SH-SY5Y (cell line): ENCODE measurements around the gene FNIP2.

Experiments used
- GATA2 ChIP-seq: IDR thresholded peaks from 2 replicates; pipeline ENCODE4 v1.6.1; 2011; ENCODE audit warnings: mild to moderate bottlenecking, low read depth, low read length
- GATA3 ChIP-seq: IDR thresholded peaks from 2 replicates; pipeline ENCODE4 v1.6.1; 2011; ENCODE audit warnings: low read depth, mild to moderate bottlenecking, low read length, moderate library complexity

The FNIP2 gene

GRCh38 chr4:158756588-158756987 lies 12.2 kb upstream of the FNIP2 start:
- no peak for TF ChIP-seq GATA3
- TF ChIP-seq GATA2: no peak

DNA sequence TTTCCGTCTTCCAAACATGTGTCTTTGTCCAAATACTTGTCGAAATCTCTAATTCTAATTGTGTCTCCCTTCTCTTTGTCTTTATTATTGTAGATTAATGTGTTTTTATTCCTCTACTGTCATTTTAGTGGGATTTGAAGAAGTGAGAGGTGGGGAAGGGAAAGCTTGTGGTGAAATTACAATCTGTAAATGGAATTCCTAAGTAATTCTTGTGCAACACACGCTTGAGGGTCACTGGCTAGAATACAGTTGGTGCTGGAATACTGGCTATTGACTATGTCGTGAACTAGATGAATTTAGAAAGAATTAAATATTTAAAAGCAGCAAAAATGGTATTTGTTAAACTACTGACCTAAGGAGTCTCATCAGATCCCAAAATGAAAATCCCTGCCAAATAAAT lies 10.7 kb upstream of the FNIP2 start:
- TF ChIP-seq GATA3: no peak
- TF ChIP-seq GATA2: no peak

DNA sequence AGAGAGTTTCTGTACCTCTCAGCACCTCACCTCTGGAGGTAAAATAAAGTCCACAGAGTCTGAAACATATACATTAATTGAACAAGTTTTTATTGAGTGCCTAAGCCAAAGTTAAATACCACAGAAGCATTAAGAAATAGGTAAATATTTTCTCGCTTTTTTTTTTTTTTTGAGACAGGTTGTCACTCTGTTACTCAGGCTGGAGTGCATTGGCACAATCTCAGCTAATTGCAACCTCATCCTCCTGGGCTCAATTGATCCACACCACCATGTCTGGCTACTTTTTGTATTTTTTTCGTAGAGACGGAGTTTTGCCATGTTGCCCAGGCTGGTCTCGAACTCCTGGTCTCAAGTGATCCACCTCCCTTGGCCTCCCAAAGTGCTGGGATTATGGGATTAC lies 10.1 kb upstream of the FNIP2 start:
- no peak for TF ChIP-seq GATA2
- no peak for TF ChIP-seq GATA3

GRCh38 chr4:158760866-158761265 lies 8.0 kb upstream of the FNIP2 start:
- TF ChIP-seq GATA3 (no peak), GATA2 (no peak)

GRCh38 chr4:158762553-158762952 lies 6.3 kb upstream of the FNIP2 start:
- TF ChIP-seq GATA3: no peak
- no peak for TF ChIP-seq GATA2

- TF ChIP-seq GATA3 (no peak), GATA2 (no peak)
Observed at GRCh38 chr4:158763462-158763861, 5.4 kb upstream of the FNIP2 start.

DNA sequence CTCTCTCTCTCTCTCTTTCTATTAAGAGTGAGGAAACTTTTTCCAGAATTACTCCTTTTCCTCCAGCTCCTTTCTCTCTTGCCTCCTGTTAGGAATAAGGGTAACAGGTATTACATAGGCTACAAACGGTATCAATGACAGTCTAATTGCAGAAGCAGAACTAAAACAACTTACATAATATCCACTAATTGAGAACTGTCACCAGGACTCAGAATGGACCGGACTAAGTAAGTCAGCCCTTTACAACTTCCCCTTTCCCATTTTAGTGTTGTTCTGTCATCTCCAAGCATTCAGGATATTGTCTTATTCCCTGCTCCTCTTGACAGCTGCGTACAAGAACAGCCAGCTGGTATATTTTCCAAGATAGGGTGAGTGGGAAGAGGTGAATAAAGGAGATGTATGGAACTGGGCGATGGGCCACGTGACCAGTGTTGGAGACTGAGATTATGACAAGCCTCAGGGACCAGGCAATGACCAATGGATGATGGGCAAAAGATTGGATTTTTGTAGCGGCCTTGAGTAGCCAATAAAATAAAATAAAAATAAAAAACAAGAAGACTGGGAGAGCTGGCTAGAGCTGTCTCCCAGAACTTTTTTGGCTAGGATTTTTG lies 2.3 kb upstream of the FNIP2 start:
- TF ChIP-seq GATA3 (no peak), GATA2 (no peak)

- TF ChIP-seq GATA2: no peak
- TF ChIP-seq GATA3: no peak
Observed at GRCh38 chr4:158767451-158767850, 1.4 kb upstream of the FNIP2 start.

- no peak for TF ChIP-seq GATA2
- no peak for TF ChIP-seq GATA3
Observed at GRCh38 chr4:158769175-158769921, 522 bp downstream of the FNIP2 start.

DNA sequence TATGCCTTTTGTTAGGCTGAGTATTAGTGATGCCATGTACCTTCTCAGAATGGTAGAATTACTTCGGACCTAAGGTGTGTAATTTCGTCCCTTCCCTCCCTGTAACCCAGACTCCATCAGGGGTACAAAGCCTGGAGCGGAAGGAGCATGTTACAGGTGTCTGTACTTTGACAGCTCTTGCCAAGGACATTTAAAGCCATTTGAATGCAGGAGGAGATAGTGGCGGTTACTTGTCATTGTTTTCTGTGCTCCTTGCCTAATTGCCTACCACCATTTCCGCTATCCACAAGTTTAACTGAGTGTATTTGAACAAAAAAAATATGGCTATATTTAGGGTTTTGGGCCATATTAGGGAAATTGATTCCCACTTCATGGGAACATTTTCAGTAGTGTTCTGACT lies 1.8 kb downstream of the FNIP2 start:
- no peak for TF ChIP-seq GATA2
- TF ChIP-seq GATA3: no peak

DNA sequence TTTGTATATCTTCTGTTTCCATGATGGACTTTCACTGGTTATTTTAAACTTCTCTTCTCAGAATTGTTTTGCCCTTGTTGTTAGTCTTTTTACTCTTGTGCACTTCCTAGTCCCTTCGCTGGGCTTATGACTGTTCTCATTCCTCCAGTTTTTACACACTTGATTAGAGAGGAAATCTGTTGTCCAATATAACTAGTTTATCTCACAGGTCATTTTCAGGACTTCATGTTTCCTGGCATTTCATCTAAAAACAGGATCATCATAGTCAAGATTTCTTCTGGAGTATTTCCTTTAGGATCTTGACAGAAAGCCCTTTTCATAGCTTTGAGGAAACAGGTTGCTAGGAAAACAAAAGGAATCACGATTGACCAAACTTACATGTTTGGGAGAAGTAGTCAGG lies 3.0 kb downstream of the FNIP2 start:
- TF ChIP-seq GATA2 (no peak), GATA3 (no peak)

GRCh38 chr4:158775091-158775651 lies 6.3 kb downstream of the FNIP2 start:
- no peak for TF ChIP-seq GATA2
- no peak for TF ChIP-seq GATA3

GRCh38 chr4:158776106-158776505 lies 7.3 kb downstream of the FNIP2 start:
- TF ChIP-seq GATA3: no peak
- TF ChIP-seq GATA2: no peak

GRCh38 chr4:158777423-158778155 lies 8.8 kb downstream of the FNIP2 start:
- no peak for TF ChIP-seq GATA3
- no peak for TF ChIP-seq GATA2
